H1 (cell line): ENCODE measurements around the gene UEVLD. TPM values are rescaled to one million over a fixed set of nuclear protein-coding genes. Genes with fewer than 3 reads are reported as not detected.

ENCODE experiments used
- CTCF ChIA-PET: fragments of 300-600 bp; sonication (Branson Sonifier 250); formaldehyde crosslinking; loops from one replicate; lab custom pipeline; 2021; ENCODE audit not compliant: partially characterized antibody; lab: Charles Lee
- POLR2A ChIA-PET: fragments of 300-600 bp; sonication (Branson Sonifier 250); formaldehyde crosslinking; loops from one replicate; lab custom pipeline; 2021; ENCODE audit warnings: inconsistent platforms; ENCODE audit not compliant: partially characterized antibody; lab: Charles Lee
- DNase-seq, 2 experiments: peaks; one replicate each; pipeline versions ENCODE4 v3.0.0 to v3.0.0-alpha.2; 2010 to 2022; ENCODE audit warnings: low spot score in 2 of 2, low read depth in 1 of 2, mixed read lengths in 1 of 2
- FAIRE-seq: peaks from 2 replicates; lab custom pipeline; 2011; peaks lifted over from hg19 to GRCh38; lab: Jason Lieb, UNC
- H2AFZ ChIP-seq: 2 replicates; pipeline ENCODE4 v1.8.1; 2012; ENCODE audit warnings: low read length, inconsistent platforms
- H2AK5ac ChIP-seq: 2 replicates; pipeline ENCODE4 v1.6.1; 2013; ENCODE audit warnings: low read depth, low read length
- H2BK120ac ChIP-seq: replicated peaks from 2 replicates; pipeline ENCODE3; 2013; ENCODE audit warnings: low read depth, low read length, inconsistent platforms
- H2BK12ac ChIP-seq: 2 replicates; pipeline ENCODE4 v1.6.1; 2013; ENCODE audit warnings: low read depth, low read length
- H2BK15ac ChIP-seq: 2 replicates; pipeline ENCODE4 v1.6.1; 2013; ENCODE audit warnings: low read length
- H2BK20ac ChIP-seq: 2 replicates; pipeline ENCODE4 v1.6.1; 2013; ENCODE audit warnings: low read length
- H2BK5ac ChIP-seq: 2 replicates; pipeline ENCODE4 v1.6.1; 2013; ENCODE audit warnings: low read depth, low read length
- H3K14ac ChIP-seq: 2 replicates; pipeline ENCODE4 v1.6.1; 2013; ENCODE audit warnings: inconsistent platforms; ENCODE audit not compliant: insufficient read length
- H3K18ac ChIP-seq: 2 replicates; pipeline ENCODE4 v1.6.1; 2013; ENCODE audit warnings: low read length; ENCODE audit errors: extremely low read depth
- H3K23ac ChIP-seq: 2 replicates; pipeline ENCODE4 v1.6.1; 2013; ENCODE audit warnings: inconsistent platforms; ENCODE audit not compliant: insufficient read length
- H3K23me2 ChIP-seq: 2 replicates; pipeline ENCODE4 v1.6.1; 2013; ENCODE audit warnings: low read depth, low read length
- H3K27ac ChIP-seq: 2 replicates; pipeline ENCODE4 v1.6.1; 2011; ENCODE audit warnings: low read depth, low read length, inconsistent platforms
- H3K27me3 ChIP-seq, 4 experiments: replicated peaks in 1 of 4; 1 replicate in 1 of 4; 2 replicates in 3 of 4; pipeline versions ENCODE4 v1.6.1 to v1.8.1; 2011 to 2013; ENCODE audit warnings: low read length in 3 of 4, mild to moderate bottlenecking in 3 of 4, inconsistent platforms in 2 of 4, mixed read lengths in 2 of 4, moderate library complexity in 1 of 4; ENCODE audit not compliant: control insufficient read depth in 3 of 4, insufficient read depth in 3 of 4; ENCODE audit errors: extremely low read depth in 1 of 4
- H3K36me3 ChIP-seq, 4 experiments: 2 replicates each; pipeline versions ENCODE4 v1.6.1 to v1.8.1; 2011 to 2013; ENCODE audit warnings: mild to moderate bottlenecking in 4 of 4, low read length in 3 of 4, moderate library complexity in 2 of 4, control low read depth in 1 of 4, inconsistent platforms in 1 of 4; ENCODE audit not compliant: insufficient read depth in 4 of 4, control insufficient read depth in 2 of 4
- H3K4ac ChIP-seq: replicated peaks from 2 replicates; pipeline ENCODE3; 2013; ENCODE audit warnings: low read length, low read depth, mixed read lengths, inconsistent platforms; ENCODE audit not compliant: insufficient read length
- H3K4me1 ChIP-seq, 4 experiments: replicated peaks in 1 of 4; 1 replicate in 1 of 4; 2 replicates in 3 of 4; pipeline versions ENCODE4 v1.6.1 to v1.8.1; 2011 to 2013; ENCODE audit warnings: low read length in 3 of 4, inconsistent platforms in 2 of 4, mixed read lengths in 1 of 4; ENCODE audit not compliant: insufficient read depth in 4 of 4, control insufficient read depth in 3 of 4
- H3K4me2 ChIP-seq, 2 experiments: 2 replicates each; pipeline versions ENCODE4 v1.6.1 to v1.8.1; 2011 to 2013; ENCODE audit warnings: low read depth in 2 of 2, low read length in 2 of 2, control low read depth in 1 of 2, inconsistent platforms in 1 of 2, mild to moderate bottlenecking in 1 of 2; ENCODE audit not compliant: insufficient read depth in 1 of 2
- H3K4me3 ChIP-seq, 4 experiments: fragments of 200-600, 300-600 bp in 1 of 4; sonication (generic), shearing (Covaris generic), sonication (Bioruptor Twin) in 1 of 4; 2 replicates each; pipeline versions ENCODE4 v1.5.1 to v1.8.1; 2011 to 2016; ENCODE audit warnings: low read length in 4 of 4, low read depth in 3 of 4, control low read depth in 2 of 4, inconsistent platforms in 2 of 4, mild to moderate bottlenecking in 2 of 4, mixed read lengths in 1 of 4, moderate library complexity in 1 of 4; ENCODE audit not compliant: insufficient read depth in 2 of 4; ENCODE audit errors: extremely low read depth in 1 of 4
- H3K56ac ChIP-seq: replicated peaks from 2 replicates; pipeline ENCODE3; 2013; ENCODE audit warnings: low read depth, mild to moderate bottlenecking, mixed read lengths, low read length, inconsistent platforms; ENCODE audit not compliant: insufficient read length
- H3K79me1 ChIP-seq: 2 replicates; pipeline ENCODE4 v1.6.1; 2013; ENCODE audit warnings: low read depth, low read length, control low read depth
- H3K79me2 ChIP-seq, 2 experiments: 2 replicates each; pipeline versions ENCODE4 v1.6.1 to v1.8.1; 2012 to 2013; ENCODE audit warnings: low read length in 2 of 2, mild to moderate bottlenecking in 2 of 2, inconsistent platforms in 1 of 2; ENCODE audit not compliant: insufficient read depth in 2 of 2, control insufficient read depth in 1 of 2
- H3K9ac ChIP-seq, 4 experiments: replicated peaks in 1 of 4; 1 replicate in 1 of 4; 2 replicates in 3 of 4; pipeline versions ENCODE4 v1.6.1 to v1.8.1; 2011 to 2013; ENCODE audit warnings: low read depth in 3 of 4, low read length in 3 of 4, control low read depth in 2 of 4, mild to moderate bottlenecking in 2 of 4, moderate library complexity in 2 of 4, inconsistent platforms in 1 of 4; ENCODE audit errors: extremely low read depth in 1 of 4
- H3K9me3 ChIP-seq, 2 experiments: 2 replicates each; pipeline versions ENCODE4 v1.6.1 to v1.8.1; 2012 to 2013; ENCODE audit warnings: mild to moderate bottlenecking in 2 of 2, moderate library complexity in 2 of 2, control low read depth in 1 of 2, inconsistent platforms in 1 of 2, low read depth in 1 of 2, low read length in 1 of 2, mixed read lengths in 1 of 2; ENCODE audit not compliant: insufficient read depth in 2 of 2
- H4K20me1 ChIP-seq, 2 experiments: replicated peaks in 1 of 2; 2 replicates each; pipeline versions ENCODE3 to v1.8.1; 2011 to 2013; ENCODE audit warnings: inconsistent platforms in 2 of 2, low read length in 2 of 2, mild to moderate bottlenecking in 1 of 2; ENCODE audit not compliant: insufficient read depth in 2 of 2, control insufficient read depth in 1 of 2
- H4K5ac ChIP-seq: 2 replicates; pipeline ENCODE4 v1.6.1; 2013; ENCODE audit warnings: low read length, low read depth, mixed read lengths, inconsistent platforms; ENCODE audit not compliant: insufficient read length
- H4K8ac ChIP-seq: 2 replicates; pipeline ENCODE4 v1.8.0; 2013; ENCODE audit warnings: mild to moderate bottlenecking, moderate library complexity, low read length, inconsistent platforms; ENCODE audit not compliant: insufficient read depth; ENCODE audit errors: extremely low read depth
- H4K91ac ChIP-seq: replicated peaks from 2 replicates; pipeline ENCODE3; 2013; ENCODE audit warnings: low read length, mixed read lengths, inconsistent platforms; ENCODE audit not compliant: insufficient read length
- HDAC6 ChIP-seq: IDR thresholded peaks from one replicate; pipeline ENCODE4 v1.7.1; 2012; ENCODE audit warnings: low read depth, mild to moderate bottlenecking, inconsistent platforms, low read length, moderate library complexity
- JUN ChIP-seq: IDR thresholded peaks from 2 replicates; pipeline ENCODE4 v1.6.1; 2011; ENCODE audit warnings: low read depth, mild to moderate bottlenecking, improper control_type of control experiment, low read length
- WGBS, 2 experiments: shearing (Covaris generic) in 1 of 2; methylation state at CpG; one replicate each; pipeline versions ENCODE4 v1.1.6 to v1.1.7; 2013 to 2015; ENCODE audit warnings: low lambda C conversion rate in 2 of 2, mixed read lengths in 2 of 2, inconsistent platforms in 1 of 2, low coverage in 1 of 2, missing lambda C conversion rate in 1 of 2; ENCODE audit not compliant: insufficient replicate concordance in 2 of 2, insufficient coverage in 1 of 2, insufficient read length in 1 of 2; ENCODE audit errors: extremely low coverage in 1 of 2, missing lambda C conversion rate in 1 of 2; 5-methylcytosine and 5-hydroxymethylcytosine counted together
- polyA plus RNA-seq, 7 experiments: library from polyadenylated mRNA; depleted of rRNA in 3 of 7; stranded (reverse) in 5 of 7; unstranded in 2 of 7; fragments of >200 nt in 5 of 7; fragments of 200-250 nt in 2 of 7; gene quantifications; 1 replicate in 5 of 7; 2 replicates in 1 of 7; 4 replicates in 1 of 7; pipeline versions ENCODE4 v1.2.1 to v1.2.3, GENCODE V29; 2011 to 2013; ENCODE audit warnings: missing spikeins in 2 of 7, mixed read lengths in 2 of 7
- total RNA-seq: library from RNA; stranded (reverse); fragmentation: NEBNext Ultra II Directional; extraction: Animal tissue kit (Norgen Biotek cat#: 25700); gene quantifications from 2 replicates; pipeline ENCODE4 v1.2.1, GENCODE V29; 2021

UEVLD gene
- total and polyA plus RNA-seq, 2 of the 8 experiments (the other 6 are each of a cell fraction or from before 2014, with no cell fraction given) = 4.1 to 7.3 TPM

DNA sequence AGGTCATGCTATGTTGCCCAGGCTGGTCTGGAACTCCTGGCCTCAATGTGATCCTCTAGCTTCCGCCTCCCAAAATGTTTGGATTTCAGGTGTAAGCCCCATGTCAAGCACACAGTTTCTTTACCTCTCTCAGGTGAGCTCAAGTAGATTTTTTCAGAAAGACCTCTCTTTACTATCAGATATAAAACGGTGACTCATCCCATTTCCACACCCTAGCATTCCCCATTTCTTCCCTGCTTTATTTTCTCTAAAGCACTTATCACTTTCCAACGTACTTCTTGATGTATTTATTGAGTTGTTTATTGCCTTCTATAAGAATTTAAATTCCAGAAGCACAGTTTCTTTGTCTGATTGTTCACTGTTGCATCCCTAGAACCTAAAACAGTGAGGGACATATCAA is 65.5 kb downstream of the UEVLD start:
- H4K91ac ChIP-seq = no peak overlapping the region
- peaks cover 0 to 3% (median 0%) of the 10 kb centered on the region in 4 experiments; a peak in 2 of 8 replicates for H3K36me3 ChIP-seq
- H2BK20ac ChIP-seq = no peak overlapping the region
- H3K23ac ChIP-seq = no peak overlapping the region
- TF ChIP-seq HDAC6 = no peak
- no peak for TF ChIP-seq JUN
- TF ChIP-seq, all 59 proteins: peak for 0
- POLR2A ChIA-PET = interaction anchor here (1.0 to 1.7 kb wide), 2 partner anchors 10 to 65 kb away, joined by 4 to 7 read pairs; partner anchors contain the start of gene UEVLD
- Histone ChIP-seq H4K8ac (no peak overlapping the region), H2BK120ac (no peak overlapping the region), H3K23me2 (peaks cover 2% of the 10 kb centered on the region; the same call in 1 of the 2 replicates), H2AK5ac (no peak overlapping the region), H2BK15ac (no peak overlapping the region), H4K5ac (no peak overlapping the region), H3K27me3 (no peaks in the 10 kb centered on the region), H4K20me1 (peaks cover 2 to 4% of the 10 kb centered on the region in 2 experiments), H3K56ac (no peak overlapping the region), H3K9ac (no peak overlapping the region), H3K18ac (no peak overlapping the region), H3K27ac (no peak overlapping the region), H3K79me1 (peaks cover 3% of the 10 kb centered on the region; the same call in 1 of the 2 replicates), H3K4ac (no peak overlapping the region), H2BK12ac (no peak overlapping the region), H2AFZ (no peak overlapping the region), H3K9me3 (no peaks in the 10 kb centered on the region), H3K4me2 (no peak overlapping the region), H3K79me2 (peaks cover 0 to 67% of the 10 kb centered on the region in 2 experiments; a peak in 2 of 4 replicates), H3K4me3 (no peak overlapping the region), H3K4me1 (peaks cover 0 to 3% (median 0%) of the 10 kb centered on the region in 4 experiments; a peak in 2 of 7 replicates), H2BK5ac (no peak overlapping the region), H3K14ac (no peak overlapping the region)
- DNase-seq (no peak), FAIRE-seq (no peak)
- 86% methylated on average over 3 of the region's 3 CpGs; no CpG with 5 or more reads in 1 of the 2 experiments for WGBS, 2 experiments
- CTCF ChIA-PET = interaction anchor here (0.6 to 2.5 kb wide), 5 partner anchors 9 to 128 kb away, joined by 3 to 10 read pairs (median 3); no protein-coding TSS in a partner anchor
